Vagina (tissue), 2 donors: Measurements from ENCODE around the gene PPAN. TPM values are rescaled to one million over a fixed set of nuclear protein-coding genes. Genes with fewer than 3 reads are reported as not detected.

Experiments
- DNase-seq, 2 donors: peaks; one replicate each; pipeline ENCODE4 v3.0.0-alpha.2; 2017; ENCODE audit errors: extremely low spot score in 2 of 2
- H3K27ac ChIP-seq: fragments of 200-600 bp; sonication (generic); one replicate; pipeline ENCODE4 v1.5.1; 2019
- H3K27me3 ChIP-seq: fragments of 200-600 bp; sonication (generic); one replicate; pipeline ENCODE4 v1.5.1; 2019
- H3K36me3 ChIP-seq, 2 donors: fragments of 200-600 bp; sonication (generic); one replicate each; pipeline ENCODE4 v1.5.1; 2017 to 2019
- H3K4me1 ChIP-seq: fragments of 200-600 bp; sonication (generic); one replicate; pipeline ENCODE4 v1.5.1; 2019
- H3K4me3 ChIP-seq, 2 donors: fragments of 200-600 bp; sonication (generic); 1 replicate in 1 of 2; 2 replicates in 1 of 2; pipeline ENCODE4 v1.5.1; 2016 to 2019
- H3K9me3 ChIP-seq: fragments of 200-600 bp; sonication (generic); one replicate; pipeline ENCODE4 v1.5.1; 2019
- POLR2A ChIP-seq, 2 donors: fragments of 450-650 bp; IDR thresholded peaks; one replicate each; pipeline ENCODE4 v1.6.1; 2017; ENCODE audit warnings: antibody characterized with exemption in 2 of 2, mild to moderate bottlenecking in 2 of 2, moderate library complexity in 2 of 2
- POLR2AphosphoS5 ChIP-seq, 2 donors: sonication (generic); formaldehyde crosslinking; IDR thresholded peaks; one replicate each; pipeline ENCODE4 v1.9.0; 2017; ENCODE audit warnings: antibody characterized with exemption in 2 of 2, mild to moderate bottlenecking in 2 of 2, low read depth in 1 of 2; ENCODE audit not compliant: insufficient read depth in 1 of 2
- intact Hi-C: fragments of 100-400 bp; cut with DNase I; formaldehyde crosslinking; loops from one replicate; pipeline ENCODE4 v1.15.1; 2023
- total RNA-seq: library from RNA; depleted of rRNA; stranded (reverse); fragments of >200 nt; gene quantifications from one replicate; pipeline ENCODE4 v1.2.3, GENCODE V29; 2016
- TF ChIP-seq, protein P1 (sequence below), 3 experiments: fragments of 450-650 bp in 2 of 3; fragments of 200-600 bp in 1 of 3; sonication (generic) in 1 of 3; IDR thresholded peaks; one replicate each; pipeline ENCODE4 v1.5.1; 2017 to 2019; ENCODE audit warnings: antibody characterized with exemption in 3 of 3, mild to moderate bottlenecking in 2 of 3, moderate library complexity in 2 of 3

PPAN gene
- total RNA-seq, 1 donor from 2014 or later: 55.2 TPM

DNA sequence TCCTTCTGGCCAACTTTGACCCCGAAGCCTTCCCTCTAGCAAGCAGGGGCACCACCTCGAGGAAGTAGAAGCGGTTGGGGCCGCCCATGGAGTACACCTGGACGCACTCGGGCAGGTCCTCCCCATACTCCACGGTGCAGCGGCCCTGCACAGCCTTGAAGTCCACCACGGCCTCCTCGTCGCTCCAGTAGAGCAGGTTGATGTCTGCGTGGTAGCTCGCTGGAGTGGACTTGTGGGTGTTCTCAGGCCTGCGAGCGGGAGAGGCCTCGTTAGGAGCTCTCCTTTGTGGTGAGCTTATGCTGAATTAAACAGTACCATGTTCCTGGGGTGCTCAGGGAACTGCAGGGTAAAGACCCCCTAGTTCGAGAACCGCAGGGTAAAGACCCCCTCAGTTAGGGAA is 35.8 kb downstream of the PPAN start:
- intact Hi-C loops: no loop called here
- H3K27me3 ChIP-seq: no peaks in the 10 kb centered on the region
- DNase-seq: no peak
- no peaks in the 10 kb centered on the region for H3K4me1 ChIP-seq
- H3K4me3 ChIP-seq: no peak overlapping the region
- H3K36me3 ChIP-seq: peaks cover 0 to 99% of the 10 kb centered on the region in 2 donors
- no peaks in the 10 kb centered on the region for H3K9me3 ChIP-seq
- TF ChIP-seq POLR2A (IDR thresholded peaks at IDR 0.05): no peak
- TF ChIP-seq POLR2AphosphoS5 (IDR thresholded peaks at IDR 0.05; ENCODE audit: insufficient read depth in 1 of 2, low read depth in 1 of 2): no peak
- TF ChIP-seq, protein P1, sequence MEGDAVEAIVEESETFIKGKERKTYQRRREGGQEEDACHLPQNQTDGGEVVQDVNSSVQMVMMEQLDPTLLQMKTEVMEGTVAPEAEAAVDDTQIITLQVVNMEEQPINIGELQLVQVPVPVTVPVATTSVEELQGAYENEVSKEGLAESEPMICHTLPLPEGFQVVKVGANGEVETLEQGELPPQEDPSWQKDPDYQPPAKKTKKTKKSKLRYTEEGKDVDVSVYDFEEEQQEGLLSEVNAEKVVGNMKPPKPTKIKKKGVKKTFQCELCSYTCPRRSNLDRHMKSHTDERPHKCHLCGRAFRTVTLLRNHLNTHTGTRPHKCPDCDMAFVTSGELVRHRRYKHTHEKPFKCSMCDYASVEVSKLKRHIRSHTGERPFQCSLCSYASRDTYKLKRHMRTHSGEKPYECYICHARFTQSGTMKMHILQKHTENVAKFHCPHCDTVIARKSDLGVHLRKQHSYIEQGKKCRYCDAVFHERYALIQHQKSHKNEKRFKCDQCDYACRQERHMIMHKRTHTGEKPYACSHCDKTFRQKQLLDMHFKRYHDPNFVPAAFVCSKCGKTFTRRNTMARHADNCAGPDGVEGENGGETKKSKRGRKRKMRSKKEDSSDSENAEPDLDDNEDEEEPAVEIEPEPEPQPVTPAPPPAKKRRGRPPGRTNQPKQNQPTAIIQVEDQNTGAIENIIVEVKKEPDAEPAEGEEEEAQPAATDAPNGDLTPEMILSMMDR (IDR thresholded peaks at IDR 0.05): no peak
- no peak overlapping the region for H3K27ac ChIP-seq

DNA sequence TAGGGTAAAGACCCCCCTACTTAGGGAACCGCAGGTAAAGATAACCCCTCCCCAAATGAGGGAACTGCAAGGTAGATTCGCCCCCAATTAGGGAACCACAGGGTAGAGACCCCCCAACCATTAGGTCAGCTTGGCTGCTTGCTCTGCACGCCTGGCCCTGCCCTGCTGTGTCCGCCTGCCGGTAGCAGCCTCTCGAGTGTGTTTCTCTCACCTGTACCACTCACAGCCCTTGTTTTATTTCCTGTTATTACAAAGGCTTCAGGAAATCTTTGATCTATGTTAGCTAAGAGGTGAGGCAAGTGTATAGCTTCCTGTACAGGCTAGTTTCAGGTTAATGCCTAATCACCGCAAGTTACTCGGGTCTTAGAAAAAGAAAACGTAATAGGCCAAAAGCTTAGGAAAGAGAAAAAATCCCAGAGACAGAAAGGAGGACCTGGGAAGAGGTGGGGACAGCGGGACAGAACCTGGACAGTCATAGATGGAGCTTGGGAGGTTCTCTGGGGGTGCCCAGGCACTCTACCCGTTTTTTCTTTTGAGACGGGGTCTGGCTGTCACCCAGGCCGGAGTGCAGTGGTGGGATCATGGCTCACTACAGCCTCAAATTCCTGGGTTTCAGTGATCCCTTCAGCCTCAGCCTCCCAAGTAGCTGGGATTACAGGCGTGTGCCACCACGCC is 36.7 kb downstream of the PPAN start:
- DNase-seq: no peak
- Histone ChIP-seq H3K27ac (peak overlapping the region; percentile 27), H3K9me3 (no peaks in the 10 kb centered on the region), H3K4me3 (no peak overlapping the region), H3K27me3 (no peaks in the 10 kb centered on the region), H3K36me3 (peaks cover 0 to 95% of the 10 kb centered on the region in 2 donors), H3K4me1 (no peaks in the 10 kb centered on the region)
- TF ChIP-seq POLR2AphosphoS5 (IDR thresholded peaks at IDR 0.05; ENCODE audit: insufficient read depth in 1 of 2, low read depth in 1 of 2) (no peak), POLR2A (IDR thresholded peaks at IDR 0.05) (no peak)
- TF ChIP-seq, protein P1 (IDR thresholded peaks at IDR 0.05): no peak
- intact Hi-C loops: no loop called here

DNA sequence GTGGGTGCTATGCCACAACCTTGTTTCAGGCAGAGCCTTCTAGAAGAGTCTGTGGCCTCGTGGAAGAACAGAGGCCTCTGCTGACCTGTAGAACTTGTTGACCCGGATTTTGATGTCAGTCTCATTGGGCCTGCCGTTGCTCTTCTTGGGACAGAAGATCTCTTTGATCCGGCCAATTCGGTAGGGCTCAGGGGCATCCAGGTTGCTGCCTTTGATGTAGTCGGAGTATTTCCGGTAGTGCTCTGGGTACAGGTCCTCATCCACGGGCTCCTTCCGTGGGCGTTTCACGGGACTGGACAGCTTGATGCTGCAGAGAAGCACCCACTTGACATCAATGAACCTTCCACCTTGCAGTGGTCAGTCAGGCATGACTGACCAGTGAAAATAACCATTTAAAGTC is 37.5 kb downstream of the PPAN start:
- H3K4me1 ChIP-seq: no peaks in the 10 kb centered on the region
- TF ChIP-seq, protein P1 (IDR thresholded peaks at IDR 0.05): no peak
- TF ChIP-seq POLR2AphosphoS5 (IDR thresholded peaks at IDR 0.05; ENCODE audit: insufficient read depth in 1 of 2, low read depth in 1 of 2) (no peak), POLR2A (IDR thresholded peaks at IDR 0.05) (no peak)
- H3K4me3 ChIP-seq: no peak overlapping the region
- intact Hi-C loops: no loop called here
- no peaks in the 10 kb centered on the region for H3K27me3 ChIP-seq
- no peak overlapping the region for H3K27ac ChIP-seq
- no peak for DNase-seq
- H3K9me3 ChIP-seq: no peaks in the 10 kb centered on the region
- H3K36me3 ChIP-seq: peaks cover 0 to 90% of the 10 kb centered on the region in 2 donors

DNA sequence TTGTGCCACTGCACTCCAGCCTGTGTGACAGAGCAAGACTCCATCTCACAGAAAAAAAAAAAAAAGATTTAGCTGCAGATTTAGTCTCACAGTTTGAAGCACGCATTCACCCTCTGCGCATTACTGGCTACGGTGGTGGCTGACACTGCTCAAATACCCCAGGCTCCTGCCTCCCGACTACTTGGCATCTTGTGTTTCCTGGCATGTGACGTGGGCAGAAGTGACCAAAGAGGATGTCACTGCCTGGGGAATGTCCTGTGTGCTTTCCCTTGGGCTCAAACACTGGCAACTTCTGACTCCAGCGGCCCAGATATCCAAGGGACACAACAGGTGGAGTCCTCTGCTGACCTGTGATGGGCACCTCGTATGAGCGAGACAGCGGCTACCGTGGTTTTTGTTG is 38.2 kb downstream of the PPAN start:
- no peak overlapping the region for H3K27ac ChIP-seq
- H3K4me1 ChIP-seq: no peaks in the 10 kb centered on the region
- H3K4me3 ChIP-seq: no peak overlapping the region
- no peaks in the 10 kb centered on the region for H3K9me3 ChIP-seq
- H3K27me3 ChIP-seq: no peaks in the 10 kb centered on the region
- no peak for DNase-seq
- intact Hi-C loops: no loop called here
- H3K36me3 ChIP-seq: peaks cover 0 to 91% of the 10 kb centered on the region in 2 donors
- no peak for TF ChIP-seq POLR2AphosphoS5 (IDR thresholded peaks at IDR 0.05; ENCODE audit: insufficient read depth in 1 of 2, low read depth in 1 of 2)
- TF ChIP-seq POLR2A (IDR thresholded peaks at IDR 0.05): no peak
- TF ChIP-seq, protein P1 (IDR thresholded peaks at IDR 0.05): no peak

DNA sequence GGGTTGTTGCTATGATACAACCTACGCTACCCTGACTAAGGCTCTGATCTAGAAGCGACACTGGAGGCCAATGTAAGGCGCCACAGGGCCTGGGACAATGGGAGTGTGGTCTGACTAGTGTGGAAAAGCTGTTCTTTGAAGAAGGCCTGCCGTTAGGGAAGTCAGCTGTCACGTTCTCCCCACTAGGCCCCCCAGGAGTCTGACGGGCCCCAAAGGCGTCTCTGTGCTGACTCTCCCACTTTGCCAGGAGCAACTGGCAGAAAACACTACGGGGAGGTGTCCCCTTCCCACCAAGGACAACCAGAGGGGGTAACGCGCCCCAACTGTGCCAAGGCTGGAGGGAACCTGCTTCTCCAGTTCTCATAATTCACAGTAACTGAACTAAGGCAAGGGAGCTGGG is 38.9 kb downstream of the PPAN start:
- peaks cover 0 to 91% of the 10 kb centered on the region in 2 donors for H3K36me3 ChIP-seq
- no peak overlapping the region for H3K4me3 ChIP-seq

More for the DNA sequence above, 38.9 kb downstream of the PPAN start:
- DNase-seq: no peak
- TF ChIP-seq, protein P1 (IDR thresholded peaks at IDR 0.05): no peak
- no peak for TF ChIP-seq POLR2AphosphoS5 (IDR thresholded peaks at IDR 0.05; ENCODE audit: insufficient read depth in 1 of 2, low read depth in 1 of 2)
- no peak for TF ChIP-seq POLR2A (IDR thresholded peaks at IDR 0.05)
- Histone ChIP-seq H3K4me1 (no peaks in the 10 kb centered on the region), H3K27me3 (no peaks in the 10 kb centered on the region), H3K9me3 (no peaks in the 10 kb centered on the region), H3K27ac (no peak overlapping the region)
- intact Hi-C loops: no loop called here
